Osteoblast (primary cell): Measurements from ENCODE around the gene C3orf20. TPM values are rescaled to one million over a fixed set of nuclear protein-coding genes. Genes with fewer than 3 reads are reported as not detected.

Experiments used
- DNase-seq: peaks from one replicate; pipeline ENCODE4 v3.0.0; 2011; ENCODE audit warnings: low spot score, mixed read lengths; ENCODE audit not compliant: insufficient read length; ENCODE audit errors: missing footprints
- H2AFZ ChIP-seq: 2 replicates; pipeline ENCODE4 v1.6.0; 2011; ENCODE audit warnings: mild to moderate bottlenecking, low read length
- H3K27ac ChIP-seq: 2 replicates; pipeline ENCODE4 v1.5.1; 2011; ENCODE audit warnings: mild to moderate bottlenecking, low read depth, low read length, moderate library complexity
- H3K27me3 ChIP-seq: 2 replicates; pipeline ENCODE4 v1.6.0; 2012; ENCODE audit warnings: mild to moderate bottlenecking, control low read depth, inconsistent platforms, low read length, moderate library complexity; ENCODE audit not compliant: insufficient read depth
- H3K36me3 ChIP-seq: 2 replicates; pipeline ENCODE4 v1.5.1; 2011; ENCODE audit warnings: mild to moderate bottlenecking, low read length, control low read depth, moderate library complexity; ENCODE audit not compliant: insufficient read depth
- H3K4me1 ChIP-seq: 2 replicates; pipeline ENCODE4 v1.5.1; 2011; ENCODE audit warnings: mild to moderate bottlenecking, low read length, control low read depth, moderate library complexity; ENCODE audit not compliant: insufficient read depth
- H3K4me2 ChIP-seq: 2 replicates; pipeline ENCODE4 v1.6.0; 2011; ENCODE audit warnings: mild to moderate bottlenecking, low read length; ENCODE audit not compliant: insufficient read depth
- H3K4me3 ChIP-seq: fragments of 200-600 bp; sonication (generic); 3 replicates; pipeline ENCODE4 v1.5.1; 2012; ENCODE audit warnings: mild to moderate bottlenecking, low read length, inconsistent platforms; ENCODE audit not compliant: insufficient read depth
- H3K79me2 ChIP-seq: 2 replicates; pipeline ENCODE4 v1.6.0; 2012; ENCODE audit warnings: mild to moderate bottlenecking, low read length, control low read depth, inconsistent platforms; ENCODE audit not compliant: insufficient read depth
- H3K9me3 ChIP-seq: 2 replicates; pipeline ENCODE4 v1.5.1; 2011; ENCODE audit warnings: low read depth, low read length, control low read depth
- H4K20me1 ChIP-seq: 2 replicates; pipeline ENCODE4 v1.6.0; 2012; ENCODE audit warnings: mild to moderate bottlenecking, low read length, control low read depth; ENCODE audit not compliant: insufficient read depth
- total RNA-seq: library from RNA; depleted of rRNA; stranded (reverse); fragments of >200 nt; gene quantifications from 2 replicates; pipeline ENCODE4 v1.2.3, GENCODE V29; 2012
- TF ChIP-seq, protein P1 (sequence below): IDR thresholded peaks from 2 replicates; pipeline ENCODE4 v1.5.1; 2011; ENCODE audit warnings: mild to moderate bottlenecking, low read depth, low read length, moderate library complexity; ENCODE audit errors: extremely low read depth

C3orf20 gene
- total RNA-seq, 1 donor = under 0.01 TPM

DNA sequence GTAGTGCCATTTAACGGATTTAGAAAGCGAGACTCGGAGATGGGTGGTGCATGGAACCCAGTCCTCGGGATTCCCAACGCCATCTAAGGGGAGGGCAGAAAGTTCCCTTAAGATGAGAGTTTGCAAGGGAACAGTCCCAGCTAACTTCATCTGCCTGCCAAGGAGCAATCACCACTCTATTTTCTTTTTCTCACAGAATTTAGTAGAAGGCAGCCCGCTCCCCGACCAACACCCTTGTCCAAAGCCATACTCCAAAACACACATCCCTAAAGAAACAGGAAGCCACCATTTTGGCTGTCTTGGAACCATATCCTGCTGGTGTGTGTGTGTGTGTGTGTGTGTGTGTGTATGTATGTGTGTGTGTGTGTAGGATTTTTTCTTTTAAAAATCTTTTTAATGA, 136.7 kb downstream of the C3orf20 start:
- Histone ChIP-seq H3K4me1 (no peaks in the 10 kb centered on the region), H4K20me1 (no peaks in the 10 kb centered on the region), H3K27ac (no peak overlapping the region), H3K4me3 (no peak overlapping the region), H3K79me2 (no peaks in the 10 kb centered on the region), H2AFZ (no peak overlapping the region), H3K27me3 (peaks cover 37% of the 10 kb centered on the region), H3K4me2 (no peak overlapping the region), H3K36me3 (no peaks in the 10 kb centered on the region), H3K9me3 (no peaks in the 10 kb centered on the region)
- TF ChIP-seq, protein P1, sequence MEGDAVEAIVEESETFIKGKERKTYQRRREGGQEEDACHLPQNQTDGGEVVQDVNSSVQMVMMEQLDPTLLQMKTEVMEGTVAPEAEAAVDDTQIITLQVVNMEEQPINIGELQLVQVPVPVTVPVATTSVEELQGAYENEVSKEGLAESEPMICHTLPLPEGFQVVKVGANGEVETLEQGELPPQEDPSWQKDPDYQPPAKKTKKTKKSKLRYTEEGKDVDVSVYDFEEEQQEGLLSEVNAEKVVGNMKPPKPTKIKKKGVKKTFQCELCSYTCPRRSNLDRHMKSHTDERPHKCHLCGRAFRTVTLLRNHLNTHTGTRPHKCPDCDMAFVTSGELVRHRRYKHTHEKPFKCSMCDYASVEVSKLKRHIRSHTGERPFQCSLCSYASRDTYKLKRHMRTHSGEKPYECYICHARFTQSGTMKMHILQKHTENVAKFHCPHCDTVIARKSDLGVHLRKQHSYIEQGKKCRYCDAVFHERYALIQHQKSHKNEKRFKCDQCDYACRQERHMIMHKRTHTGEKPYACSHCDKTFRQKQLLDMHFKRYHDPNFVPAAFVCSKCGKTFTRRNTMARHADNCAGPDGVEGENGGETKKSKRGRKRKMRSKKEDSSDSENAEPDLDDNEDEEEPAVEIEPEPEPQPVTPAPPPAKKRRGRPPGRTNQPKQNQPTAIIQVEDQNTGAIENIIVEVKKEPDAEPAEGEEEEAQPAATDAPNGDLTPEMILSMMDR = no peak
- DNase-seq = no peak

DNA sequence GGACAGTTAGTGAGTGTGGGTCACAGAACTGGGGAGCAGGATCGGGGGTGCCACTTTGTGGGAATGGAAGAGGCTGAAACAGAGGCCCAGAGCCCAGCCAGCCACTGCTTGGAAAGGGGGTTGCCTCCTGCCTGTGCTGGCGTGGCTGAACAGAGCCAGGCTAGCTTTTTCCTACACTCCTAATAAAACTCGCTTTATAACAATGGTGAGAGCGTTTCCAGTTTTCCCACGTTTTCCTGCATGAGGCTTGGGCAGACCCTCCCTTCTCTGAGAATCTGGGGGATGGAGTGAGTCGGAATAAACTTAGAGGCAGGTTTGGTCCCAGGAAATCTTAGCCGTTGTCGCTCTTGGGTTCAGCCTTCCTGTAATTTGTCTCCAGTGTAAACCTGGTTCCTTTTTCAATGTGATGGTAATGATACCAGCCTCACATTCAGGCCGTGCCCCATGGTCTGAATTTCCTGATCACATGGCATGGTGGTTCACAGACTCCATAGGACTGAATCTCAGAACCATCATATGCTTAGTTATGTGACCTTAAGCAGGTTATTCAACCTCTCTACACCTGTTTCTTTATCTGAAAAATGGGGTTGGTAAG, 137.4 kb downstream of the C3orf20 start:
- Histone ChIP-seq H3K36me3 (no peaks in the 10 kb centered on the region), H3K4me2 (no peak overlapping the region), H3K79me2 (no peaks in the 10 kb centered on the region), H2AFZ (no peak overlapping the region), H4K20me1 (no peaks in the 10 kb centered on the region), H3K4me1 (no peaks in the 10 kb centered on the region), H3K9me3 (no peaks in the 10 kb centered on the region), H3K27me3 (peaks cover 37% of the 10 kb centered on the region), H3K27ac (no peak overlapping the region), H3K4me3 (no peak overlapping the region)
- TF ChIP-seq, protein P1 = no peak
- no peak for DNase-seq

DNA sequence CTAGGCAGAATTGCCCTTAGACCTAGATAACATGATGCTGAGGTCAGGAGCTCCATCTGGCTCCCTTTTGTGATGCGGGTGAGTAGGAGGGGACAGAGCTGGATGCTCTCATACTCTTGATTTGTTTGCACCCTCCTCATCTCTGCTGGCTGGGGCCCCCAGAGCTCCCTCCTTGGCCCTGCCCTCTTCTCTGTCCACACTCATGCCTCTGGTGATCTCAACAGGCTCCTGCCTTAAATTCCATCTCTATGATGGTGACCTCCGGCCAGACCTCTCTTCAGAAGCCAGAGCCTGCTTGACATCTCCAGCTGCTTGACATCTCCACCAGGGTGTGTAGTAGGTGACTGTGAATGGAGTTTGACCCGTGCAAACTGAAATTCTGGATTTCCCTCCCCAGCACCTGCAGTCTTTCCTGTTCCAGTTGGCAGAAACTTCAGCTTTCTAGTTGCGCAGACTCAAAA, 139.5 kb downstream of the C3orf20 start:
- Histone ChIP-seq H3K36me3 (no peaks in the 10 kb centered on the region), H3K4me2 (no peak overlapping the region), H4K20me1 (no peaks in the 10 kb centered on the region), H3K9me3 (no peaks in the 10 kb centered on the region), H3K79me2 (no peaks in the 10 kb centered on the region), H3K4me1 (no peaks in the 10 kb centered on the region), H3K27ac (no peak overlapping the region), H3K27me3 (peaks cover 32% of the 10 kb centered on the region), H3K4me3 (no peak overlapping the region), H2AFZ (no peak overlapping the region)
- DNase-seq = no peak
- TF ChIP-seq, protein P1 = no peak

DNA sequence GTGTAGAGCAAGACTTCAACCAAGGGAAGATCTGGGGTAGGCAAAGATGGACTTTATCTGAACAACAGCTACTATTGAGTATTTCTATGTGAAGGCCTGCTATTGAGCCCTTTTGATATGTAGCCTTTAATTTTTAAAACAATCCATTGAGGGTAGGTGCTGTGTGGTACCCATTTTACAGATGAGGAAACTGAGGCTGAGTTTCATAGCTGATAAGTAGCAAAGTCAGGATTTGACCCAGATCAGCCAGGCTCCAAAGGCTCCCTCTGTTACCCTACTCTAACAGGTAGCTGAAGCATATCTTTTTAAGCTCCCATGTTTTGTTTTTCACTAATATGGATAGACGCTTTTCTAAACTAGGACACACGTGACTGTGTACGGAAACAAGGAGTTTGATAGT, 141.4 kb downstream of the C3orf20 start:
- no peaks in the 10 kb centered on the region for H3K9me3 ChIP-seq
- no peaks in the 10 kb centered on the region for H3K36me3 ChIP-seq
- H3K4me3 ChIP-seq = no peak overlapping the region
- H3K27me3 ChIP-seq = peaks cover 18% of the 10 kb centered on the region
- no peak overlapping the region for H3K27ac ChIP-seq
- no peak overlapping the region for H2AFZ ChIP-seq
- H3K4me2 ChIP-seq = no peak overlapping the region
- no peaks in the 10 kb centered on the region for H4K20me1 ChIP-seq
- H3K79me2 ChIP-seq = no peaks in the 10 kb centered on the region
- TF ChIP-seq, protein P1 = no peak
- H3K4me1 ChIP-seq = no peaks in the 10 kb centered on the region
- DNase-seq = no peak
